HFFc6 (cell line): Measurements from ENCODE around the gene CELSR1. TPM values are rescaled to one million over a fixed set of nuclear protein-coding genes. Genes with fewer than 3 reads are reported as not detected.

Experiments used
- DNase-seq: peaks from one replicate; pipeline ENCODE4 v3.0.0-alpha.2; 2018
- H3K27ac Mint-ChIP-seq: 2 replicates; pipeline ENCODE4 v1.8.0; 2020; ENCODE audit warnings: mild to moderate bottlenecking, mixed read lengths
- H3K27me3 Mint-ChIP-seq: 2 replicates; pipeline ENCODE4 v1.8.0; 2021; ENCODE audit warnings: mild to moderate bottlenecking, moderate library complexity, mixed read lengths; ENCODE audit not compliant: insufficient read depth
- H3K36me3 Mint-ChIP-seq: 2 replicates; pipeline ENCODE4 v1.8.0; 2021; ENCODE audit warnings: low read depth, mixed read lengths
- H3K4me1 Mint-ChIP-seq: 2 replicates; pipeline ENCODE4 v1.8.0; 2020; ENCODE audit warnings: low read depth, mixed read lengths
- H3K4me3 Mint-ChIP-seq: 2 replicates; pipeline ENCODE4 v1.8.0; 2020; ENCODE audit warnings: mild to moderate bottlenecking, moderate library complexity, mixed read lengths
- H3K9me3 Mint-ChIP-seq: 2 replicates; pipeline ENCODE4 v1.8.0; 2020; ENCODE audit warnings: mild to moderate bottlenecking, mixed read lengths
- total RNA-seq, 6 experiments: library from RNA; stranded (reverse); fragmentation: NEBNext Ultra II Directional; extraction: Animal tissue kit (Norgen Biotek cat#: 25700); gene quantifications; 2 replicates in 1 of 6; 3 replicates in 5 of 6; pipeline ENCODE4 v1.2.3, GENCODE V29; 2021
- TF ChIP-seq, protein P1 (sequence below): fragments of 200-600 bp; sonication (generic); IDR thresholded peaks from 2 replicates; pipeline ENCODE4 v1.5.0; 2021; ENCODE audit warnings: antibody characterized with exemption, mild to moderate bottlenecking

The CELSR1 gene
- total RNA-seq, 6 experiments from 2014 or later, result 4.7 to 8.2 (median 6.5) TPM

DNA sequence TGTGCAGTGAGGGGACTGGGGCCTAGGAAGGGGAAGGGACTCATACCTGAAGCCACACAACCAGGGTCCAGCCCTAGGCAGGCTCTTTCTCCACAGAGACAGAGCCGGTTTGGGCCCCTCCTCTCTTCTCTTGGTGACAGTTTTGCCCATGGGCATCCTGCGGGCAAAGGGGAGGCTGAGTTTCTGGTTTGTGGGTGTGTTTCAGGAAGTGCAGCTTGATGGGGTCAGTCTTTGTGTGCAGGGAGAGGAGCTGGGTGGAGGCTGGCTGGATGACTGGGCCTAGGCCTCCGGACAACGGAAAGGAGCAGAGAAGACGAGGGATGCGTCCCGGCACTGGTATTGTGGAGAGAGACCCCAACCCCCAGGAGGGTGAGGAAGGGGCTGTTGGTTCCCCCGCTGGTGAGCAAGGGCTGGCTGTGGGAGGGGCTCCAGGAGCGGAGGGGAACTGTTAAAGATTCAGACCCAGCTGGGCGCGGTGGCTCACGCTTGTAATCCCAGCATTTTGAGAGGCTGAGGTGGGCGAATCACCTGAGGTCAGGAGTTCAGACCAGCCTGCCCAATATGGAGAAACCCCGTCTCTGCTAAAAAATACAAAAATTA, 23.4 kb upstream of the CELSR1 start:
- peaks cover 9% of the 10 kb centered on the region; the same call in 1 of the 2 replicates for H3K9me3 Mint-ChIP-seq
- DNase-seq, result no peak
- TF ChIP-seq, protein P1, sequence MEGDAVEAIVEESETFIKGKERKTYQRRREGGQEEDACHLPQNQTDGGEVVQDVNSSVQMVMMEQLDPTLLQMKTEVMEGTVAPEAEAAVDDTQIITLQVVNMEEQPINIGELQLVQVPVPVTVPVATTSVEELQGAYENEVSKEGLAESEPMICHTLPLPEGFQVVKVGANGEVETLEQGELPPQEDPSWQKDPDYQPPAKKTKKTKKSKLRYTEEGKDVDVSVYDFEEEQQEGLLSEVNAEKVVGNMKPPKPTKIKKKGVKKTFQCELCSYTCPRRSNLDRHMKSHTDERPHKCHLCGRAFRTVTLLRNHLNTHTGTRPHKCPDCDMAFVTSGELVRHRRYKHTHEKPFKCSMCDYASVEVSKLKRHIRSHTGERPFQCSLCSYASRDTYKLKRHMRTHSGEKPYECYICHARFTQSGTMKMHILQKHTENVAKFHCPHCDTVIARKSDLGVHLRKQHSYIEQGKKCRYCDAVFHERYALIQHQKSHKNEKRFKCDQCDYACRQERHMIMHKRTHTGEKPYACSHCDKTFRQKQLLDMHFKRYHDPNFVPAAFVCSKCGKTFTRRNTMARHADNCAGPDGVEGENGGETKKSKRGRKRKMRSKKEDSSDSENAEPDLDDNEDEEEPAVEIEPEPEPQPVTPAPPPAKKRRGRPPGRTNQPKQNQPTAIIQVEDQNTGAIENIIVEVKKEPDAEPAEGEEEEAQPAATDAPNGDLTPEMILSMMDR, result no peak

DNA sequence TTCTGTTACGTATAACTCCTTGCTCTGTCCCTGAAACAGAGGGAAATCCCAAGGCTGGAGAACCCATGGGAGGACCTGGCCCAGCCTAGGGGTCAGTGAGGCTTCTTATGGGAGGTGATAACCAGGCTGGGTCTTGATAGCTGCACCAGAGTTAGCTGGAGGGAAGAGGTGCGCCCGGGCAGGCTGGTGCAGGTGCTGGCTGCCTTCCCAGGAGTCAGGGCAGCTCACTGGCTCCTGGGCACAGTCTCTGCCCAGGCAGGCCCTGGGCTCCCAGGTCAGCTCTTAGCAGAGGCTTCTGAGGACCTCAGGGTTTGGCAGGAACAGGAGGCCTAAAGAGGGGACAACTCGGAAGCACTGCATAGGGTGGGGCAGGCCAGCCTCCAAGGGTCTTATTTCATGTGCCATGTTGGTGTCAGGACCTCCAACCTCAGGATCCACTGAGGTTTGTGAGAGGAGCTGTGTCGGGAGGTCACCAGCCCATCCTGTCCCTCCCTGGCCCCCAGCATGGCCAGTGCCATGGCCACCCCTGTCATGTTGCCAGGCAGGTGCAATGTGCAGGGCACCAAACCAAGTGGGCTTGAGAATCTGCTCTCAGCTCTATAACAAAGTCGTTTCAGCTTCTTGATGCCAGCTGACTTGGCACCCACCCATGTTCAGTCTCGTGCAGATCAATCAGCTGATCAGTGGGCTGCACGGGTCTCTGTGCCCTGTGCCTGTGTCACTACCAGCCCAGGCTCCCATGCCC, 20.5 kb upstream of the CELSR1 start:
- no peaks in the 10 kb centered on the region for H3K36me3 Mint-ChIP-seq
- H3K27ac Mint-ChIP-seq, result no peak overlapping the region
- TF ChIP-seq, protein P1, result no peak
- H3K27me3 Mint-ChIP-seq, result peaks cover 13% of the 10 kb centered on the region
- H3K4me1 Mint-ChIP-seq, result no peaks in the 10 kb centered on the region
- no peak overlapping the region for H3K4me3 Mint-ChIP-seq
- peaks cover 13% of the 10 kb centered on the region for H3K9me3 Mint-ChIP-seq
- no peak for DNase-seq

More for the DNA sequence above, 23.4 kb upstream of the CELSR1 start:
- Mint-ChIP-seq H3K27me3 (peaks cover 10% of the 10 kb centered on the region), H3K4me3 (no peak overlapping the region), H3K27ac (no peak overlapping the region), H3K36me3 (no peaks in the 10 kb centered on the region), H3K4me1 (no peaks in the 10 kb centered on the region)

DNA sequence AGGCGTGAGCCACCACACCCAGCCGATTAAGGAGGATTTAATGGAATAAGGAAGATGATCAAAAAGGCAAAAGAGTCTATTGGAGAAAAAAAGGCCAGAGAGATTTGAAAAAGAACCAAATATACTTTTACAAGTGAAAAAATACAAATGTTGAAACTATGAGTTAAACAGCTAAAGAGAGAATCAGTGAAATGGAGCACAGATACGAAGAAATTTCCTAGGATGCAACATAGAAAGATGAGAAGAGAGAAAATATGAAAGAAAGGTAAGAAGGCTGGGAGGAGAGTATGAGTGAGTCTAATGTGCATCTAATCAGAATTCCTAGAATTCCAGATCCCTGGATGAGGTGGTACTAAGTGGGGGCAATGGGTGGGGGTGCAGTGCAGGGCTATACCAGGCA, 19.4 kb upstream of the CELSR1 start:
- Mint-ChIP-seq H3K4me1 (no peaks in the 10 kb centered on the region), H3K27ac (no peak overlapping the region), H3K9me3 (peaks cover 17% of the 10 kb centered on the region), H3K4me3 (no peak overlapping the region), H3K27me3 (peaks cover 15% of the 10 kb centered on the region), H3K36me3 (no peaks in the 10 kb centered on the region)
- TF ChIP-seq, protein P1, result no peak
- no peak for DNase-seq

DNA sequence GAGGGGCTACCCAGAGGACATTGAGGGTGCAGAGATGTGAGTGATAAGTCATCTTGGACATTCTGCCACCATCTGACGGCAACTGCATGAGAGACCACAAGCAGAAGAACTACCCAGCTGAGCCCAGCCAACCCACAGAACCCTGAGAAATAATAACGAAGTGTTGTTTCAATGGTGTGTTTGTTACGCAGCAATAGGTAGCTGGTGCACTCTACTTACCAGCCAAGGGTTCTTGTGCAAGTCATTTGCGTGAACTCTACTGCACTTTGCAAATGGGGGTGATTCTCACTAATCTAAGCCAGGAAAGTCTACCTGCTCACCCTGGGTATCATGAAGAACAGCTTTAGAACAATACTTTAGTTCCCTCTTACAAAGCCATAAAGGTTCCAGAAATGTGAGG, 15.8 kb upstream of the CELSR1 start:
- Mint-ChIP-seq H3K36me3 (no peaks in the 10 kb centered on the region), H3K27ac (no peak overlapping the region), H3K4me3 (no peak overlapping the region), H3K27me3 (peaks cover 16% of the 10 kb centered on the region), H3K4me1 (peaks cover 14% of the 10 kb centered on the region), H3K9me3 (peaks cover 17% of the 10 kb centered on the region)
- no peak for DNase-seq
- TF ChIP-seq, protein P1, result no peak

DNA sequence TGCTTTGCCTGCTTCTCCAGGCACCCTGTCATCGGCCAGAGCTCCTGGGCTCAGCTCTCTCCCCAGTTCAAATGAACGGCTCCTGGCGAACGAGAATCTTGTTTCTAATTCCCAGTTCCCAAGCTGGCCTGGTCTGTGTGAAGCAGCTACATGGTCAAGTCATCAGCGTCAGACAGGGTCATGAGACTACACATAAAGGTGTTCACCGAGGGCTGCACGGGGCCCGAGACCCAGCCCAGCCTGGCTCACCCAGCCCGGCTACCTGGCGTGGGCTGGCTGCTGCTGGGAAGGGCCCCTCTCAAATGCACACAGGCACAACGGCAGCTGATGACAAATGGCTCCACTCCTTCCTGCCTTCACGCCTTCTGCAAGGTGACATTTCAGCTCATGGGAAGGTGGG, 14.6 kb upstream of the CELSR1 start:
- H3K9me3 Mint-ChIP-seq, result peaks cover 13% of the 10 kb centered on the region
- DNase-seq, result no peak
- H3K27me3 Mint-ChIP-seq, result peaks cover 11% of the 10 kb centered on the region
- H3K27ac Mint-ChIP-seq, result no peak overlapping the region
- no peak overlapping the region for H3K4me3 Mint-ChIP-seq
- no peaks in the 10 kb centered on the region for H3K36me3 Mint-ChIP-seq
- TF ChIP-seq, protein P1, result no peak
- H3K4me1 Mint-ChIP-seq, result peaks cover 26% of the 10 kb centered on the region
